HEK293T (cell line): ENCODE data around the gene GREB1L.

Experiments
- CTCF ChIA-PET: fragments of 350-600 bp; formaldehyde crosslinking; extraction: SDS; loops from one replicate; lab custom pipeline; 2021; ENCODE audit warnings: antibody characterized with exemption, inconsistent platforms; lab: Yijun Ruan, JAX
- POLR2A ChIA-PET: fragments of 350-600 bp; formaldehyde crosslinking; extraction: SDS; loops from one replicate; lab custom pipeline; 2020; ENCODE audit warnings: antibody characterized with exemption, inconsistent platforms; lab: Yijun Ruan, JAX
- DNase-seq: peaks from one replicate; pipeline ENCODE4 v3.0.0; 2012; ENCODE audit warnings: mixed read lengths; ENCODE audit errors: extremely low spot score
- ARNT ChIP-seq: fragments of 450-650 bp; IDR thresholded peaks from 2 replicates; pipeline ENCODE4 v1.6.1; 2017; ENCODE audit warnings: mild to moderate bottlenecking
- BHLHE40 ChIP-seq: fragments of 450-650 bp; IDR thresholded peaks from 2 replicates; pipeline ENCODE4 v1.6.1; 2016; ENCODE audit warnings: mild to moderate bottlenecking, moderate library complexity, borderline replicate concordance
- CTBP1 ChIP-seq: fragments of 450-650 bp; IDR thresholded peaks from 2 replicates; pipeline ENCODE4 v1.6.1; 2016; ENCODE audit warnings: borderline replicate concordance
- ELF4 ChIP-seq: fragments of 450-650 bp; IDR thresholded peaks from 2 replicates; pipeline ENCODE4 v1.6.1; 2017; ENCODE audit warnings: antibody characterized with exemption
- FOXA1 ChIP-seq: fragments of 450-650 bp; IDR thresholded peaks from 2 replicates; pipeline ENCODE4 v1.6.1; 2016; ENCODE audit warnings: mild to moderate bottlenecking
- FOXK2 ChIP-seq: fragments of 450-650 bp; IDR thresholded peaks from 2 replicates; pipeline ENCODE4 v1.6.1; 2016; ENCODE audit warnings: mild to moderate bottlenecking
- FOXM1 ChIP-seq: fragments of 450-650 bp; IDR thresholded peaks from 2 replicates; pipeline ENCODE4 v1.6.1; 2017; ENCODE audit warnings: mild to moderate bottlenecking, borderline replicate concordance
- HDGF ChIP-seq: fragments of 450-650 bp; IDR thresholded peaks from 2 replicates; pipeline ENCODE4 v1.6.1; 2017; ENCODE audit warnings: antibody characterized with exemption, borderline replicate concordance
- L3MBTL2 ChIP-seq: fragments of 450-650 bp; conservative IDR thresholded peaks from 2 replicates; pipeline ENCODE4 v1.6.1; 2016; ENCODE audit warnings: mild to moderate bottlenecking
- LEF1 ChIP-seq: fragments of 450-650 bp; IDR thresholded peaks from 2 replicates; pipeline ENCODE4 v1.6.1; 2017; ENCODE audit warnings: mild to moderate bottlenecking, borderline replicate concordance
- NFRKB ChIP-seq: fragments of 450-650 bp; IDR thresholded peaks from 2 replicates; pipeline ENCODE4 v1.6.1; 2016; ENCODE audit warnings: mild to moderate bottlenecking, moderate library complexity
- SP1 ChIP-seq: fragments of 450-650 bp; IDR thresholded peaks from 2 replicates; pipeline ENCODE4 v1.6.1; 2017
- SUZ12 ChIP-seq: fragments of 450-650 bp; IDR thresholded peaks from 2 replicates; pipeline ENCODE4 v1.6.1; 2016; ENCODE audit warnings: mild to moderate bottlenecking
- TARDBP ChIP-seq: fragments of 450-650 bp; IDR thresholded peaks from 2 replicates; pipeline ENCODE4 v1.6.1; 2016
- ZNF384 ChIP-seq: fragments of 450-650 bp; IDR thresholded peaks from 2 replicates; pipeline ENCODE4 v1.6.1; 2016
- TF ChIP-seq, protein P1 (sequence below): fragments of 450-650 bp; IDR thresholded peaks from 2 replicates; pipeline ENCODE4 v1.6.1; 2016

GREB1L gene

GRCh38 chr18:21261352-21261751 is 19.3 kb downstream of the GREB1L start:
- no peak for DNase-seq
- TF ChIP-seq FOXA1: no peak
- no peak for TF ChIP-seq ELF4
- no peak for TF ChIP-seq ZNF384
- no peak for TF ChIP-seq LEF1
- TF ChIP-seq ARNT: no peak
- no peak for TF ChIP-seq FOXM1
- no peak for TF ChIP-seq FOXK2
- TF ChIP-seq HDGF: no peak
- no peak for TF ChIP-seq CTBP1
- TF ChIP-seq SP1: no peak
- ChIA-PET POLR2A (no interaction called here), CTCF (no interaction called here)

GRCh38 chr18:21262244-21262643 is 20.2 kb downstream of the GREB1L start:
- DNase-seq: no peak
- TF ChIP-seq, protein P1, sequence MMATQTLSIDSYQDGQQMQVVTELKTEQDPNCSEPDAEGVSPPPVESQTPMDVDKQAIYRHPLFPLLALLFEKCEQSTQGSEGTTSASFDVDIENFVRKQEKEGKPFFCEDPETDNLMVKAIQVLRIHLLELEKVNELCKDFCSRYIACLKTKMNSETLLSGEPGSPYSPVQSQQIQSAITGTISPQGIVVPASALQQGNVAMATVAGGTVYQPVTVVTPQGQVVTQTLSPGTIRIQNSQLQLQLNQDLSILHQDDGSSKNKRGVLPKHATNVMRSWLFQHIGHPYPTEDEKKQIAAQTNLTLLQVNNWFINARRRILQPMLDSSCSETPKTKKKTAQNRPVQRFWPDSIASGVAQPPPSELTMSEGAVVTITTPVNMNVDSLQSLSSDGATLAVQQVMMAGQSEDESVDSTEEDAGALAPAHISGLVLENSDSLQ: 0 out of 2 replicates have a peak, but pooled peaks have one; percentile 2
- no peak for TF ChIP-seq TARDBP
- ChIA-PET POLR2A (no interaction called here), CTCF (no interaction called here)

- ChIA-PET POLR2A (no interaction called here), CTCF (no interaction called here)
- no peak for TF ChIP-seq FOXA1
- TF ChIP-seq HDGF: no peak
- TF ChIP-seq ARNT: no peak
- TF ChIP-seq SUZ12: no peak
- TF ChIP-seq BHLHE40: no peak
- TF ChIP-seq FOXK2: no peak
- no peak for TF ChIP-seq NFRKB
- TF ChIP-seq CTBP1: no peak
- no peak for TF ChIP-seq TARDBP
- DNase-seq: no peak
Observed at GRCh38 chr18:21262979-21263378, 20.9 kb downstream of the GREB1L start.

DNA sequence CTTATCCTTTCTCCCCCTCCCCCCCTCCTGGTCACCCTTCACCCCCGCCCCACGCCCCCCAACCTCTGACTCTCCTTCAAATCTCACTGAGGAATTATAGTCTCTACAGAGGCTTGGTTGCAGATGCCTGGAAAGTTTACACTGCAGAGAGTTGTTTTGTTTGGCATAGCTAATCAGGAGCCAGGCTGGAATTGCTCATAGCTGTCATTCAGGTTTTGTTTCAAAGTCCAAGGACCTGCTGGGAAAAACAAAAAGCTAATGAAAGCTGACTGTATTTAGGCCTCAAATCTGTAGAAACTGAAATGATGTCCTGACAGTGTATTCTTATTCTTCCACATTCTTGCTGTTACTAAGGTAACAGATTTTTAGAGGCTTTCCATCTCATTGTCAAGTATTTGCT is 22.6 kb downstream of the GREB1L start:
- ChIA-PET POLR2A (no interaction called here), CTCF (no interaction called here)
- no peak for TF ChIP-seq FOXM1
- TF ChIP-seq, protein P1: peak; percentile 69
- no peak for DNase-seq

DNA sequence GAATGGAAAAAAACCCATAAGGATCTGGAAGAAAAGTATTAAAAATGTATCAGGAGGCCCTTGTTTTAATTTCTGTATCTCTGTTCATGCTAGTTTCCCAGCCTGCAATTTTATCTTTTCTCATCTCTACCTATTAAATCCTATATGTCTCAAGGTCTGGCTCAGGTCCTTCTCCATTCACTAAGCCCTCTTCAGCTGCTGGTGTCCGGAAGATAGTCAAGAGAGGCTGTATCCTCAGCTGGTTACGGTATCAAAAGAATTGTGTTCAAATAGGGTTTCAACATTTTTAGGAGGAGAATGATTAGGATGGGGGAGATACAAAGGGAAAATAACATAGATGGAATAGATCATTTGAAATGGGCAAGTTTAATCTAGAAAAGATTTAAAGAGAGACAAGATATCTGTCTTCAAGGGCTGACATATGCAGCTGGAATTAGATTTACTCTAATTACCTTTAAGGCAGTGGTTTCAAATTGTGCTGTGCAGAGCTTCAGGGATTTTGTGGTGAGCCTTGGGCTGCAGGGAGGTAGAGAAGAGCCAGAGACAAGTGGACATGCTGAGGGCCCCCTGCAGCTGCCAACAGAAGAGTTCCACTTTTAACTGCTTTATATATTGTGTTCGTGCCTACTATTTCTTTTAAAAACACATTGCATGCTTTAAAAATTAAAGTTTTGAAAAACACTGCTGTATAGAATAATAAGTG is 24.1 kb downstream of the GREB1L start:
- POLR2A ChIA-PET: no interaction called here
- no peak for TF ChIP-seq CTBP1
- no peak for TF ChIP-seq LEF1
- no peak for TF ChIP-seq SUZ12
- no peak for TF ChIP-seq TARDBP
- no peak for TF ChIP-seq ZNF384
- TF ChIP-seq HDGF: no peak
- no peak for TF ChIP-seq SP1
- TF ChIP-seq NFRKB: no peak
- no peak for TF ChIP-seq FOXK2
- no peak for TF ChIP-seq BHLHE40
- no peak for TF ChIP-seq ELF4
- TF ChIP-seq ARNT: no peak
- no peak for TF ChIP-seq FOXA1
- no peak for TF ChIP-seq FOXM1
- no peak for TF ChIP-seq L3MBTL2
- TF ChIP-seq, protein P1: no peak
- DNase-seq: no peak
- CTCF ChIA-PET: interaction anchor here (0.6 kb wide), 1 partner anchor 39 kb away, joined by 3 read pairs; no protein-coding TSS in a partner anchor

GRCh38 chr18:21267400-21267799 is 25.4 kb downstream of the GREB1L start:
- CTCF ChIA-PET: no interaction called here
- TF ChIP-seq SUZ12 (no peak), BHLHE40 (no peak), FOXM1 (no peak), HDGF (no peak), CTBP1 (no peak), NFRKB (no peak), ELF4 (no peak), LEF1 (no peak), FOXA1 (no peak), FOXK2 (no peak), ARNT (no peak), L3MBTL2 (no peak)
- TF ChIP-seq, protein P1: no peak
- DNase-seq: no peak
- POLR2A ChIA-PET: no interaction called here
